Measurements from ENCODE around the gene CFAP65.

CFAP65 gene

GRCh38 chr2:219059375-219059724, 18.0 kb upstream of the CFAP65 start:
- Histone ChIP-seq H3K9ac (ENCODE audit: low read length) (peak overlapping the region; percentile 80), H3K4me3 (ENCODE audit: low read length) (peak overlapping the region; percentile 82), H3K36me3 (ENCODE audit: control insufficient read depth, insufficient read depth, low read length) (peaks cover 5% of the 10 kb centered on the region), H3K4me1 (ENCODE audit: control insufficient read depth, insufficient read depth, low read length) (peaks cover 38% of the 10 kb centered on the region), H3K27me3 (ENCODE audit: control insufficient read depth, insufficient read depth, low read length) (peaks cover 57% of the 10 kb centered on the region), H3K9me3 (ENCODE audit: control insufficient read depth, low read length) (no peaks in the 10 kb centered on the region)

GRCh38 chr2:219058541-219059374, 17.4 kb upstream of the CFAP65 start:
- H3K4me1 ChIP-seq (ENCODE audit: control insufficient read depth, insufficient read depth, low read length): peaks cover 38% of the 10 kb centered on the region
- peak overlapping the region; percentile 80 for H3K9ac ChIP-seq (ENCODE audit: low read length)
- peaks cover 57% of the 10 kb centered on the region for H3K27me3 ChIP-seq (ENCODE audit: control insufficient read depth, insufficient read depth, low read length)
- no peaks in the 10 kb centered on the region for H3K9me3 ChIP-seq (ENCODE audit: control insufficient read depth, low read length)
- peaks cover 5% of the 10 kb centered on the region for H3K36me3 ChIP-seq (ENCODE audit: control insufficient read depth, insufficient read depth, low read length)
- H3K4me3 ChIP-seq (ENCODE audit: low read length): peak overlapping the region; percentile 82

GRCh38 chr2:219057709-219058540, 16.6 kb upstream of the CFAP65 start:
- Histone ChIP-seq H3K27me3 (ENCODE audit: control insufficient read depth, insufficient read depth, low read length) (peaks cover 55% of the 10 kb centered on the region), H3K4me1 (ENCODE audit: control insufficient read depth, insufficient read depth, low read length) (peaks cover 38% of the 10 kb centered on the region), H3K9me3 (ENCODE audit: control insufficient read depth, low read length) (no peaks in the 10 kb centered on the region), H3K36me3 (ENCODE audit: control insufficient read depth, insufficient read depth, low read length) (peaks cover 5% of the 10 kb centered on the region), H3K9ac (ENCODE audit: low read length) (peak overlapping the region; percentile 80), H3K4me3 (ENCODE audit: low read length) (peak overlapping the region; percentile 74)

- H3K4me3 ChIP-seq (ENCODE audit: low read length): no peak overlapping the region
- H3K9me3 ChIP-seq (ENCODE audit: control insufficient read depth, low read length): no peaks in the 10 kb centered on the region
- H3K9ac ChIP-seq (ENCODE audit: low read length): no peak overlapping the region
- peaks cover 52% of the 10 kb centered on the region for H3K27me3 ChIP-seq (ENCODE audit: control insufficient read depth, insufficient read depth, low read length)
- peaks cover 38% of the 10 kb centered on the region for H3K4me1 ChIP-seq (ENCODE audit: control insufficient read depth, insufficient read depth, low read length)
- H3K36me3 ChIP-seq (ENCODE audit: control insufficient read depth, insufficient read depth, low read length): peaks cover 5% of the 10 kb centered on the region
Observed at GRCh38 chr2:219056896-219057708, 15.8 kb upstream of the CFAP65 start.

- peaks cover 44% of the 10 kb centered on the region for H3K27me3 ChIP-seq (ENCODE audit: control insufficient read depth, insufficient read depth, low read length)
- H3K9me3 ChIP-seq (ENCODE audit: control insufficient read depth, low read length): no peaks in the 10 kb centered on the region
- peaks cover 38% of the 10 kb centered on the region for H3K4me1 ChIP-seq (ENCODE audit: control insufficient read depth, insufficient read depth, low read length)
- no peak overlapping the region for H3K4me3 ChIP-seq (ENCODE audit: low read length)
- peaks cover 5% of the 10 kb centered on the region for H3K36me3 ChIP-seq (ENCODE audit: control insufficient read depth, insufficient read depth, low read length)
- H3K9ac ChIP-seq (ENCODE audit: low read length): no peak overlapping the region
Observed at GRCh38 chr2:219056176-219056895, 15.0 kb upstream of the CFAP65 start.

GRCh38 chr2:219054956-219055903, 13.9 kb upstream of the CFAP65 start:
- peaks cover 5% of the 10 kb centered on the region for H3K36me3 ChIP-seq (ENCODE audit: control insufficient read depth, insufficient read depth, low read length)
- H3K4me1 ChIP-seq (ENCODE audit: control insufficient read depth, insufficient read depth, low read length): peaks cover 39% of the 10 kb centered on the region
- H3K9me3 ChIP-seq (ENCODE audit: control insufficient read depth, low read length): no peaks in the 10 kb centered on the region
- H3K27me3 ChIP-seq (ENCODE audit: control insufficient read depth, insufficient read depth, low read length): peaks cover 40% of the 10 kb centered on the region
- no peak overlapping the region for H3K9ac ChIP-seq (ENCODE audit: low read length)
- no peak overlapping the region for H3K4me3 ChIP-seq (ENCODE audit: low read length)

- no peak overlapping the region for H3K4me3 ChIP-seq (ENCODE audit: low read length)
- H3K4me1 ChIP-seq (ENCODE audit: control insufficient read depth, insufficient read depth, low read length): peaks cover 18% of the 10 kb centered on the region
- H3K27me3 ChIP-seq (ENCODE audit: control insufficient read depth, insufficient read depth, low read length): no peaks in the 10 kb centered on the region
- no peaks in the 10 kb centered on the region for H3K9me3 ChIP-seq (ENCODE audit: control insufficient read depth, low read length)
- no peaks in the 10 kb centered on the region for H3K36me3 ChIP-seq (ENCODE audit: control insufficient read depth, insufficient read depth, low read length)
- no peak overlapping the region for H3K9ac ChIP-seq (ENCODE audit: low read length)
Observed at GRCh38 chr2:219049282-219049681, 8.0 kb upstream of the CFAP65 start.

GRCh38 chr2:219045937-219046550, 4.7 kb upstream of the CFAP65 start:
- Histone ChIP-seq H3K36me3 (ENCODE audit: control insufficient read depth, insufficient read depth, low read length) (no peaks in the 10 kb centered on the region), H3K4me3 (ENCODE audit: low read length) (no peak overlapping the region), H3K9me3 (ENCODE audit: control insufficient read depth, low read length) (no peaks in the 10 kb centered on the region), H3K4me1 (ENCODE audit: control insufficient read depth, insufficient read depth, low read length) (peaks cover 24% of the 10 kb centered on the region), H3K27me3 (ENCODE audit: control insufficient read depth, insufficient read depth, low read length) (peaks cover 3% of the 10 kb centered on the region), H3K9ac (ENCODE audit: low read length) (no peak overlapping the region)

- H3K27me3 ChIP-seq (ENCODE audit: control insufficient read depth, insufficient read depth, low read length): peaks cover 3% of the 10 kb centered on the region
- no peaks in the 10 kb centered on the region for H3K9me3 ChIP-seq (ENCODE audit: control insufficient read depth, low read length)
- no peak overlapping the region for H3K4me3 ChIP-seq (ENCODE audit: low read length)
- no peak overlapping the region for H3K9ac ChIP-seq (ENCODE audit: low read length)
- H3K4me1 ChIP-seq (ENCODE audit: control insufficient read depth, insufficient read depth, low read length): peaks cover 20% of the 10 kb centered on the region
- no peaks in the 10 kb centered on the region for H3K36me3 ChIP-seq (ENCODE audit: control insufficient read depth, insufficient read depth, low read length)
Observed at GRCh38 chr2:219042750-219043149, 1.4 kb upstream of the CFAP65 start.

- H3K9ac ChIP-seq (ENCODE audit: low read length): no peak overlapping the region
- H3K4me3 ChIP-seq (ENCODE audit: low read length): no peak overlapping the region
- no peaks in the 10 kb centered on the region for H3K9me3 ChIP-seq (ENCODE audit: control insufficient read depth, low read length)
- H3K27me3 ChIP-seq (ENCODE audit: control insufficient read depth, insufficient read depth, low read length): peaks cover 3% of the 10 kb centered on the region
- peaks cover 25% of the 10 kb centered on the region for H3K4me1 ChIP-seq (ENCODE audit: control insufficient read depth, insufficient read depth, low read length)
- no peaks in the 10 kb centered on the region for H3K36me3 ChIP-seq (ENCODE audit: control insufficient read depth, insufficient read depth, low read length)
Observed at GRCh38 chr2:219042157-219042556, 841 bp upstream of the CFAP65 start.

Measured in mucosa of stomach (tissue), 1 donor.